ENCODE data around the gene BMP8A.
"Not testable (repeated sequence)": the region's sequence is repeated elsewhere in the genome, so short reads cannot be mapped to it uniquely, and the experiment has no call there.

The BMP8A gene

GRCh38 chr1:39473324-39473723 is 18.1 kb upstream of the BMP8A start:
- no peak overlapping the region for H3K4me3 ChIP-seq (replicated peaks; ENCODE audit: insufficient read depth, low read length)
- H3K27me3 ChIP-seq (ENCODE audit: insufficient read depth, poor library complexity, severe bottlenecking) = no peaks in the 10 kb centered on the region
- DNase-seq (ENCODE audit: low read depth in 1 of 2, low spot score in 1 of 2) = no peak
- TF ChIP-seq POLR2AphosphoS5 (IDR thresholded peaks at IDR 0.05; ENCODE audit: low read depth) (no peak), GABPA (IDR thresholded peaks at IDR 0.05; ENCODE audit: low read depth) (no peak), REST (IDR thresholded peaks at IDR 0.05; ENCODE audit: insufficient replicate concordance, low read depth) (no peak), CTCF (IDR thresholded peaks at IDR 0.05; ENCODE audit: insufficient read depth, low read length) (no peak), SPI1 (IDR thresholded peaks at IDR 0.05; ENCODE audit: borderline replicate concordance, low read depth) (no peak)
- H3K27ac ChIP-seq (replicated peaks) = no peak overlapping the region

DNA sequence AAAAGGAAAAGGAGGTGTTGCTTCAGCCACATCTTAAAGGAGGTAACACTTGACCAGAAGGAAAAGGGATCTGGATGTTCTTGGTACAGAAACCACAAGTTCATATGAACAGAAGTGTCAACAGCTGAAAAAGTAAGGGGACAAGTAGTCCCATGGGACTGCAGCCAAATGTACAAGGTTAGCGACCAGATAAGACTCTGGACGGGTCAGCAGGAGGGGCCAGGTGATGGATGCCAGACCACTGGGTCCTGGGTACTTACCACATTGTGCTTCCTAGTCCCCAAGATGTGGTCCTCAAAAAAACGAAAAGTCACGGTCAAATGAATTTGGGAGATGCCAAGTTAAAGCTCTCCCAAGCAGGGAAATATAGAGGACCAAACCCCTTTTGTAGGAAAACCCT is 16.6 kb upstream of the BMP8A start:
- TF ChIP-seq GABPA (IDR thresholded peaks at IDR 0.05; ENCODE audit: low read depth) (no peak), POLR2AphosphoS5 (IDR thresholded peaks at IDR 0.05; ENCODE audit: low read depth) (no peak), SPI1 (IDR thresholded peaks at IDR 0.05; ENCODE audit: borderline replicate concordance, low read depth) (no peak), CTCF (IDR thresholded peaks at IDR 0.05; ENCODE audit: insufficient read depth, low read length) (no peak), REST (IDR thresholded peaks at IDR 0.05; ENCODE audit: insufficient replicate concordance, low read depth) (no peak)
- Histone ChIP-seq H3K27me3 (ENCODE audit: insufficient read depth, poor library complexity, severe bottlenecking) (no peaks in the 10 kb centered on the region), H3K4me3 (replicated peaks; ENCODE audit: insufficient read depth, low read length) (no peak overlapping the region), H3K27ac (replicated peaks) (no peak overlapping the region)
- no peak for DNase-seq (ENCODE audit: low read depth in 1 of 2, low spot score in 1 of 2)

DNA sequence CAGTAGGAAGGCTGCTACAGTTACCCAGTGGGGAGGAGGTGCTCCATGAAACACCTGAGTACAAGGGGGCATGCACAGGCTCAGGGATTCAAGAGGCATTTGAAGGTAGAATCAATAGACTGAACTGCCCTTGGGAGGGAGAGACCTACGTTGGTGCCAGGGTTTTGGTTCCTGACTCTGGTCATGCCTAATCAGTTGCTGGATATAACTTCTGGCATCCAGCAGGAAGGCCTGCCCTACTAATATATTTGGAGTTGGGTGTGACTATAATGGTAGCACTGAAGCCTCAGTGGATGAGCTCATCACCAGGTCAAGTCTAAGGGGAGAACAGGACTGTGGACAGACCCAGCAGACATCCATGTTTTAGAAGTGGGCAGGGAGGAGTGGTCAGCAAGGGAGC is 15.9 kb upstream of the BMP8A start:
- not testable (repeated sequence) for H3K4me3 ChIP-seq (replicated peaks; ENCODE audit: insufficient read depth, low read length); H3K27me3 ChIP-seq (ENCODE audit: insufficient read depth, poor library complexity, severe bottlenecking); H3K27ac ChIP-seq (replicated peaks); DNase-seq (ENCODE audit: low read depth in 1 of 2, low spot score in 1 of 2)

GRCh38 chr1:39478126-39478915 is 13.1 kb upstream of the BMP8A start:
- no peak for DNase-seq (ENCODE audit: low read depth in 1 of 2, low spot score in 1 of 2)
- TF ChIP-seq SPI1 (IDR thresholded peaks at IDR 0.05; ENCODE audit: borderline replicate concordance, low read depth) = no peak
- TF ChIP-seq REST (IDR thresholded peaks at IDR 0.05; ENCODE audit: insufficient replicate concordance, low read depth) = no peak
- no peak for TF ChIP-seq GABPA (IDR thresholded peaks at IDR 0.05; ENCODE audit: low read depth)
- no peak for TF ChIP-seq POLR2AphosphoS5 (IDR thresholded peaks at IDR 0.05; ENCODE audit: low read depth)
- TF ChIP-seq CTCF (IDR thresholded peaks at IDR 0.05; ENCODE audit: insufficient read depth, low read length) = no peak
- no peaks in the 10 kb centered on the region for H3K27me3 ChIP-seq (ENCODE audit: insufficient read depth, poor library complexity, severe bottlenecking)
- no peak overlapping the region for H3K4me3 ChIP-seq (replicated peaks; ENCODE audit: insufficient read depth, low read length)
- no peak overlapping the region for H3K27ac ChIP-seq (replicated peaks)
